Ectodermal cell (in vitro differentiated cells): Measurements from ENCODE around the gene TNF.
"Not testable (repeated sequence)": the region's sequence is repeated elsewhere in the genome, so short reads cannot be mapped to it uniquely, and the experiment has no call there.

Source experiments
- H3K27ac ChIP-seq: 2 replicates; pipeline ENCODE4 v1.7.0; 2013; ENCODE audit warnings: mild to moderate bottlenecking, low read depth, low read length; ENCODE audit not compliant: insufficient read depth, poor library complexity, severe bottlenecking
- H3K27me3 ChIP-seq: 2 replicates; pipeline ENCODE4 v1.7.0; 2013; ENCODE audit warnings: mild to moderate bottlenecking, low read length; ENCODE audit not compliant: insufficient read depth, control insufficient read depth, poor library complexity, severe bottlenecking
- H3K36me3 ChIP-seq: one replicate; pipeline ENCODE4 v1.7.0; 2013; ENCODE audit warnings: low read length; ENCODE audit not compliant: control insufficient read depth, insufficient read depth
- H3K4me1 ChIP-seq: one replicate; pipeline ENCODE4 v1.7.0; 2013; ENCODE audit warnings: low read length; ENCODE audit not compliant: control insufficient read depth, insufficient read depth
- H3K4me3 ChIP-seq: 2 replicates; pipeline ENCODE4 v1.7.0; 2013; ENCODE audit warnings: low read depth, low read length, control low read depth; ENCODE audit not compliant: insufficient read depth
- H3K9me3 ChIP-seq: 2 replicates; pipeline ENCODE4 v1.7.0; 2013; ENCODE audit warnings: mild to moderate bottlenecking, low read length, moderate library complexity; ENCODE audit not compliant: control insufficient read depth
- WGBS, 2 experiments: methylation state at CpG; one replicate each; pipeline ENCODE4 v1.1.7; 2013; ENCODE audit warnings: missing lambda C conversion rate in 2 of 2; 5-methylcytosine and 5-hydroxymethylcytosine counted together

Gene TNF

GRCh38 chr6:31543639-31544038 is 31.7 kb upstream of the TNF start:
- Histone ChIP-seq H3K36me3 (peaks cover 13% of the 10 kb centered on the region), H3K27me3 (no peaks in the 10 kb centered on the region), H3K9me3 (no peaks in the 10 kb centered on the region), H3K4me3 (no peak overlapping the region), H3K4me1 (peaks cover 25% of the 10 kb centered on the region), H3K27ac (no peak overlapping the region)
- 89 to 96% methylated on average over 5 to 6 of the region's 6 CpGs for WGBS, 2 experiments

GRCh38 chr6:31544676-31545075 is 30.7 kb upstream of the TNF start:
- H3K9me3 ChIP-seq = no peaks in the 10 kb centered on the region
- peaks cover 18% of the 10 kb centered on the region for H3K4me1 ChIP-seq
- H3K27me3 ChIP-seq = no peaks in the 10 kb centered on the region
- no peak overlapping the region for H3K4me3 ChIP-seq
- peaks cover 3% of the 10 kb centered on the region for H3K36me3 ChIP-seq
- no peak overlapping the region for H3K27ac ChIP-seq
- 88 to 96% methylated on average over 2 of the region's 2 CpGs for WGBS, 2 experiments

GRCh38 chr6:31545291-31545690 is 30.1 kb upstream of the TNF start:
- Histone ChIP-seq H3K27me3 (no peaks in the 10 kb centered on the region), H3K4me1 (peaks cover 11% of the 10 kb centered on the region), H3K9me3 (no peaks in the 10 kb centered on the region), H3K36me3 (no peaks in the 10 kb centered on the region), H3K27ac (no peak overlapping the region), H3K4me3 (no peak overlapping the region)
- WGBS, 2 experiments = 84 to 87% methylated on average over 7 of the region's 7 CpGs

- Histone ChIP-seq H3K27me3 (no peaks in the 10 kb centered on the region), H3K9me3 (no peaks in the 10 kb centered on the region), H3K27ac (peak within 1 kb of the TSS; percentile 58), H3K4me3 (peak within 1 kb of the TSS; percentile 54), H3K36me3 (no peaks in the 10 kb centered on the region), H3K4me1 (peaks cover 10% of the 10 kb centered on the region)
- WGBS, 2 experiments = 2% methylated on average over 11 of the region's 11 CpGs
Measured at GRCh38 chr6:31546339-31546957, 28.9 kb upstream of the TNF start, which contains the start of gene ATP6V1G2. ATP6V1G2 (minus strand) TSS chr6:31546608; CDS start chr6:31546559, 49 bp downstream.

- Histone ChIP-seq H3K27ac (peak within 1 kb of the TSS; percentile 58), H3K36me3 (no peaks in the 10 kb centered on the region), H3K27me3 (no peaks in the 10 kb centered on the region), H3K4me1 (peaks cover 10% of the 10 kb centered on the region), H3K4me3 (peak within 1 kb of the TSS; percentile 54), H3K9me3 (no peaks in the 10 kb centered on the region)
- 0% methylated on average over 25 of the region's 25 CpGs for WGBS, 2 experiments
Measured at GRCh38 chr6:31546958-31547726, 28.2 kb upstream of the TNF start, which contains the start of gene NFKBIL1. NFKBIL1 (plus strand) TSS chr6:31547608; CDS start chr6:31547695, 87 bp downstream.

- H3K27me3 ChIP-seq = no peaks in the 10 kb centered on the region
- no peaks in the 10 kb centered on the region for H3K36me3 ChIP-seq
- H3K9me3 ChIP-seq = no peaks in the 10 kb centered on the region
- H3K4me3 ChIP-seq = peak overlapping the region; percentile 54
- no peak overlapping the region for H3K27ac ChIP-seq
- WGBS, 2 experiments = 84 to 86% methylated on average over 22 to 24 of the region's 24 CpGs
- H3K4me1 ChIP-seq = peaks cover 10% of the 10 kb centered on the region
Measured at GRCh38 chr6:31547727-31548543, 27.4 kb upstream of the TNF start.

- WGBS, 2 experiments = 92 to 100% methylated on average over 1 to 2 of the region's 2 CpGs
Measured at GRCh38 chr6:31548544-31548873, 26.9 kb upstream of the TNF start.

GRCh38 chr6:31551371-31551770 is 24.0 kb upstream of the TNF start:
- H3K4me3 ChIP-seq, H3K27me3 ChIP-seq, H3K4me1 ChIP-seq, H3K9me3 ChIP-seq, H3K36me3 ChIP-seq, H3K27ac ChIP-seq: not testable (repeated sequence)
- WGBS, 2 experiments = 72 to 73% methylated on average over 5 of the region's 5 CpGs

More at GRCh38 chr6:31548544-31548873, 26.9 kb upstream of the TNF start:
- no peaks in the 10 kb centered on the region for H3K9me3 ChIP-seq
- H3K4me1 ChIP-seq = peaks cover 10% of the 10 kb centered on the region
- no peak overlapping the region for H3K27ac ChIP-seq
- peaks cover 4% of the 10 kb centered on the region for H3K36me3 ChIP-seq
- H3K27me3 ChIP-seq = no peaks in the 10 kb centered on the region
- peak overlapping the region; percentile 54 for H3K4me3 ChIP-seq

- Histone ChIP-seq H3K27ac (no peak overlapping the region), H3K27me3 (no peaks in the 10 kb centered on the region), H3K4me3 (no peak overlapping the region), H3K4me1 (no peaks in the 10 kb centered on the region), H3K36me3 (peaks cover 10% of the 10 kb centered on the region), H3K9me3 (no peaks in the 10 kb centered on the region)
- WGBS, 2 experiments = 89% methylated on average over 3 of the region's 3 CpGs
Measured at GRCh38 chr6:31556307-31556706, 19.1 kb upstream of the TNF start.
